IMR-90 (cell line): ENCODE results near the gene SLC33A1. TPM values are rescaled to one million over a fixed set of nuclear protein-coding genes. Genes with fewer than 3 reads are reported as not detected.

Experiments
- polyA plus RNA-seq, 3 experiments: library from polyadenylated mRNA; depleted of rRNA; stranded (reverse); fragments of >200 nt; gene quantifications; 2 replicates each; pipeline ENCODE4 v1.2.3, GENCODE V29; 2012; ENCODE audit warnings: low replicate concordance in 1 of 3
- total RNA-seq: library from RNA; depleted of rRNA; stranded (reverse); fragments of >200 nt; gene quantifications from 2 replicates; pipeline ENCODE4 v1.2.3, GENCODE V29; 2012; rRNA removed

Gene SLC33A1
- total and polyA plus RNA-seq, 2 of the 4 experiments (the other 2 are of a cell fraction), result 12.9 to 32.4 TPM

Other genes starting within 250 kb of the SLC33A1 start
- not detected in 2 replicates for gene PLCH1, start 109.4 kb downstream of the SLC33A1 start, total RNA-seq
- not detected in 2 replicates for gene PLCH1, start 109.4 kb downstream of the SLC33A1 start, polyA plus RNA-seq (2012; rRNA removed)
- gene C3orf33, start 48.1 kb downstream of the SLC33A1 start, total RNA-seq, result 0.72 and 1.1 TPM in 2 replicates
- 0.90 and 1.2 TPM in 2 replicates for gene C3orf33, start 48.1 kb downstream of the SLC33A1 start, polyA plus RNA-seq (2012; rRNA removed)
- gene GMPS, start 16.2 kb upstream of the SLC33A1 start, total RNA-seq, result 52.5 and 108 TPM in 2 replicates
- gene GMPS, start 16.2 kb upstream of the SLC33A1 start, polyA plus RNA-seq (2012; rRNA removed), result 24.9 and 33.9 TPM in 2 replicates